Measurements from ENCODE around the gene SH3D21. TPM values are rescaled to one million over a fixed set of nuclear protein-coding genes. Genes with fewer than 3 reads are reported as not detected.

The SH3D21 gene
- total and polyA plus RNA-seq, 2 of the 8 experiments (the other 6 are each of a cell fraction or from before 2014, with no cell fraction given) = 3.4 to 8.6 TPM

DNA sequence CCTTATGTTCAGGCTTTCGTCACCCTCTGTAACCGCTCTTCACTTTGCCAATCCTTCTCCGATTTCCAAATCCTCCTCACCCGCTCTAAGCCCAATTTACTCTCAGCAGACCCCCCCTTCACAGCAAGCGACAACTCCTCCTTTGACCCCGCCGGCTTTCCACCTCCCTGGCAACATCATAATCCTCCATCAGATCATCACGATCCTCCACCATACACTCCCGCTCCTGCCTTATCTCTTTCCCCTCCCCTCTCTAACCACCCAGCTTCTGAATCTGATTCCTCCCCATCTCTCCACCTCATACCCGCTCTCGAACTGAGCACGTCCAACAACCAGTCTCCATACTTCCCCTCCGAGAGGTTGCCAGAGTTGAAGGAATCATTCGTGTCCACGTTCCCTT lies 24.8 kb downstream of the SH3D21 start:
- H2BK15ac ChIP-seq (ENCODE audit: low read length) = no peak overlapping the region
- no peaks in the 10 kb centered on the region for H3K36me3 ChIP-seq (ENCODE audit: control insufficient read depth in 2 of 4, insufficient read depth in 4 of 4, low read length in 3 of 4)
- H3K18ac ChIP-seq (ENCODE audit: extremely low read depth, low read length) = no peak overlapping the region
- H3K14ac ChIP-seq (ENCODE audit: insufficient read length) = no peak overlapping the region
- POLR2A ChIA-PET (ENCODE audit: partially characterized antibody) = interaction anchor here (1.1 to 1.9 kb wide), 3 partner anchors 8 to 25 kb away, joined by 4 to 10 read pairs (median 4); partner anchors contain the start of genes EVA1B and SH3D21
- no peak overlapping the region for H4K8ac ChIP-seq (ENCODE audit: extremely low read depth, insufficient read depth, low read length)
- H4K20me1 ChIP-seq (replicated peaks in 1 of 2; ENCODE audit: control insufficient read depth in 1 of 2, insufficient read depth in 2 of 2, low read length in 2 of 2) = no peaks in the 10 kb centered on the region
- no peak overlapping the region for H4K5ac ChIP-seq (ENCODE audit: insufficient read length, low read depth, low read length)
- no peak overlapping the region for H3K4ac ChIP-seq (replicated peaks; ENCODE audit: insufficient read length, low read depth, low read length)
- H3K4me2 ChIP-seq (ENCODE audit: insufficient read depth in 1 of 2, low read depth in 2 of 2, low read length in 2 of 2) = no peak overlapping the region
- H3K9ac ChIP-seq (replicated peaks in 1 of 4; ENCODE audit: extremely low read depth in 1 of 4, low read depth in 3 of 4, low read length in 3 of 4) = no peak overlapping the region
- no peaks in the 10 kb centered on the region for H3K4me1 ChIP-seq (replicated peaks in 1 of 4; ENCODE audit: control insufficient read depth in 3 of 4, insufficient read depth in 4 of 4, low read length in 3 of 4)
- no peak overlapping the region for H2BK5ac ChIP-seq (ENCODE audit: low read depth, low read length)
- H3K9me3 ChIP-seq (ENCODE audit: insufficient read depth in 2 of 2, low read depth in 1 of 2, low read length in 1 of 2) = no peaks in the 10 kb centered on the region
- H4K91ac ChIP-seq (replicated peaks; ENCODE audit: insufficient read length, low read length) = no peak overlapping the region
- 92% methylated on average over 15 of the region's 15 CpGs; no CpG with 5 or more reads in 1 of the 2 experiments for WGBS, 2 experiments (ENCODE audit: extremely low coverage in 1 of 2, insufficient coverage in 1 of 2, insufficient read length in 1 of 2, insufficient replicate concordance in 2 of 2, low coverage in 1 of 2, low lambda C conversion rate in 2 of 2, missing lambda C conversion rate in 1 of 2)
- no peak overlapping the region for H2BK120ac ChIP-seq (replicated peaks; ENCODE audit: low read depth, low read length)
- DNase-seq (ENCODE audit: low read depth in 1 of 2, low spot score in 2 of 2) = no peak
- peaks cover 4% of the 10 kb centered on the region; the same call in 1 of the 2 replicates for H3K23me2 ChIP-seq (ENCODE audit: low read depth, low read length)
- no peak overlapping the region for H3K27ac ChIP-seq (ENCODE audit: low read depth, low read length)
- no peak overlapping the region for H2AK5ac ChIP-seq (ENCODE audit: low read depth, low read length)
- H2BK12ac ChIP-seq (ENCODE audit: low read depth, low read length) = no peak overlapping the region
- peaks cover 0 to 6% (median under 1%) of the 10 kb centered on the region in 4 experiments; a peak in 3 of 7 replicates for H3K27me3 ChIP-seq (replicated peaks in 1 of 4; ENCODE audit: control insufficient read depth in 3 of 4, extremely low read depth in 1 of 4, insufficient read depth in 3 of 4, low read length in 3 of 4)
- H2BK20ac ChIP-seq (ENCODE audit: low read length) = no peak overlapping the region
- no peaks in the 10 kb centered on the region for H3K79me2 ChIP-seq (ENCODE audit: control insufficient read depth in 1 of 2, insufficient read depth in 2 of 2, low read length in 2 of 2)
- FAIRE-seq = no peak
- CTCF ChIA-PET (ENCODE audit: partially characterized antibody) = interaction anchor here (1.2 to 2.2 kb wide), 2 partner anchors 11 to 91 kb away, joined by 3 to 9 read pairs; no protein-coding TSS in a partner anchor
- H2AFZ ChIP-seq (ENCODE audit: low read length) = no peak overlapping the region
- H3K56ac ChIP-seq (replicated peaks; ENCODE audit: insufficient read length, low read depth, low read length) = no peak overlapping the region
- H3K79me1 ChIP-seq (ENCODE audit: low read depth, low read length) = no peaks in the 10 kb centered on the region; the same call in 1 of the 2 replicates
- no peak overlapping the region for H3K23ac ChIP-seq (ENCODE audit: insufficient read length)
- TF ChIP-seq HDAC6 (IDR thresholded peaks at IDR 0.05; ENCODE audit: low read depth, low read length) (no peak), CTBP2 (IDR thresholded peaks at IDR 0.05; ENCODE audit: borderline replicate concordance, insufficient read depth, insufficient read length, low read length) (no peak), BCL11A (IDR thresholded peaks at IDR 0.05; ENCODE audit: low read depth in 2 of 2, low read length in 2 of 2) (no peak), FOSL1 (IDR thresholded peaks at IDR 0.05; ENCODE audit: insufficient read depth, low read depth, low read length) (no peak)
- TF ChIP-seq, protein P1, sequence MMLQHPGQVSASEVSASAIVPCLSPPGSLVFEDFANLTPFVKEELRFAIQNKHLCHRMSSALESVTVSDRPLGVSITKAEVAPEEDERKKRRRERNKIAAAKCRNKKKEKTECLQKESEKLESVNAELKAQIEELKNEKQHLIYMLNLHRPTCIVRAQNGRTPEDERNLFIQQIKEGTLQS (IDR thresholded peaks at IDR 0.05; ENCODE audit: insufficient read depth, low read depth, low read length) = no peak
- no peak overlapping the region for H3K4me3 ChIP-seq (ENCODE audit: extremely low read depth in 1 of 4, insufficient read depth in 2 of 4, low read depth in 3 of 4, low read length in 4 of 4)
